ENCODE results near the gene PEDS1. TPM values are rescaled to one million over a fixed set of nuclear protein-coding genes. Genes with fewer than 3 reads are reported as not detected.

Gene PEDS1
- total and polyA plus RNA-seq, 2 of the 13 experiments (the other 11 are each of a cell fraction or from before 2014, with no cell fraction given): 30.5 to 93.9 TPM

GRCh38 chr20:50196248-50196647 is 42.7 kb upstream of the PEDS1 start (continued):
- no peak for TF ChIP-seq NCOR1 (IDR thresholded peaks at IDR 0.05; ENCODE audit: borderline replicate concordance, low read length)
- 0 out of 2 replicates have a peak, but pooled peaks have one; percentile 5 for TF ChIP-seq KDM2A (CRISPR knock-in tag; IDR thresholded peaks at IDR 0.05; ENCODE audit: borderline replicate concordance, low read depth)

DNA sequence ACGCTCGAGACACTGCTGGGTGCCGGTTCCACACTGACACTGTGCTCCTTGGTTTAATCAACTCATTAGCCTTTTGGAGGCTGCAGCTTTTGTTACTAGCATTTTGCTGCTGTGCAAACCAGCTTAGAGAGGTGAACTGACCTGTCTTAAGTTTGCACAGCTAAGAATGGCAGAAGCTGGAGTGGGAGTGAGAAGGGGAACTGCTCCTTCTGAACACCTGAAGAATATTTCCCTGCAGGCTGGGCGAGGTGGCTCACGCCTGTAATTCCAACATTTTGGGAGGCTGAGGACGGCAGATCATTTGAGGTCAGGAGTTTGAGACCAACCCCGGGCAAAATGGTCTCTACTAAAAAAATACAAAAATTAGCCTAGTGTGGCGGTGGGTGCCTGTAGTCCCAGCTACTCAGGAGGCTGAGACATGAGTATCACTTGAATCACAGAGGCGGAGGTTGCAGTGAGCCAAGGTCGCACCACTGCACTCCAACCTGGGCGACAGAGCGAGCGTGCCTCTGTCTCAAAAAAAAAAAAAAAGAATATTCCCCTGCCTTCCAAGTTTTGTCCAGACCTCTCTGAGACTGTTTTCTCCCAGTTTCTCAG is 42.1 kb upstream of the PEDS1 start:
- FAIRE-seq (no peak), DNase-seq (ENCODE audit: low spot score) (no peak), ATAC-seq (no peak)
- Histone ChIP-seq H3K36me3 (replicated peaks in 1 of 2; ENCODE audit: control insufficient read depth in 1 of 2, insufficient read depth in 2 of 2, low read length in 2 of 2) (peaks cover 1 to 14% of the 10 kb centered on the region in 2 experiments; a peak in 2 of 5 replicates), H3K27ac (ENCODE audit: extremely low read length, insufficient read depth, low read length) (no peak overlapping the region), H3K4me1 (ENCODE audit: insufficient read depth, low read length) (peaks cover 39% of the 10 kb centered on the region), H3K9me3 (ENCODE audit: low read length) (no peaks in the 10 kb centered on the region), H3K4me2 (ENCODE audit: low read depth, low read length) (no peak overlapping the region), H3K79me2 (ENCODE audit: insufficient read depth, low read length) (peaks cover 25% of the 10 kb centered on the region), H2AFZ (ENCODE audit: low read length) (no peak overlapping the region), H3K9ac (ENCODE audit: insufficient read depth, low read depth, low read length) (no peak overlapping the region), H3K27me3 (ENCODE audit: control insufficient read depth in 1 of 2, insufficient read depth in 2 of 2, low read length in 2 of 2) (peaks cover 0 to 4% of the 10 kb centered on the region in 2 experiments; a peak in 3 of 5 replicates), H3K4me3 (replicated peaks in 1 of 3; ENCODE audit: insufficient read depth in 1 of 3, low read depth in 2 of 3, low read length in 3 of 3) (no peak overlapping the region), H4K20me1 (ENCODE audit: insufficient read depth, low read length) (peaks cover 35% of the 10 kb centered on the region)
- ChIA-PET CTCF (ENCODE audit: low intra/inter-chr PET ratio, low total read pairs) (no interaction called here), POLR2A (interaction anchor here (0.7 to 2.5 kb wide), 11 partner anchors 13 to 269 kb away, joined by 3 to 9 read pairs (median 3); no protein-coding TSS in a partner anchor)
- WGBS (ENCODE audit: low lambda C conversion rate): 76% methylated on average over 13 of the region's 13 CpGs
- intact Hi-C loops (cut with micrococcal nuclease; ENCODE audit: unreplicated experiment) (loop anchor here (2.0 to 10.0 kb wide), 2 partner anchors 49 to 71 kb away; no protein-coding TSS in a partner anchor), in situ Hi-C loops (cut with HindIII; ENCODE audit: extremely low pct_ligation_motif_present, low pct_unique_long_range_greater_than_20kb) (no loop called here)
- BruUV-seq (replicated peaks): no TSS peak
- no peak for TF ChIP-seq EED (CRISPR knock-in tag; IDR thresholded peaks at IDR 0.05)
- no peak for TF ChIP-seq CBFB (CRISPR knock-in tag; IDR thresholded peaks at IDR 0.05)
- TF ChIP-seq ZNF414 (CRISPR knock-in tag; IDR thresholded peaks at IDR 0.05): no peak
- TF ChIP-seq, protein P1, sequence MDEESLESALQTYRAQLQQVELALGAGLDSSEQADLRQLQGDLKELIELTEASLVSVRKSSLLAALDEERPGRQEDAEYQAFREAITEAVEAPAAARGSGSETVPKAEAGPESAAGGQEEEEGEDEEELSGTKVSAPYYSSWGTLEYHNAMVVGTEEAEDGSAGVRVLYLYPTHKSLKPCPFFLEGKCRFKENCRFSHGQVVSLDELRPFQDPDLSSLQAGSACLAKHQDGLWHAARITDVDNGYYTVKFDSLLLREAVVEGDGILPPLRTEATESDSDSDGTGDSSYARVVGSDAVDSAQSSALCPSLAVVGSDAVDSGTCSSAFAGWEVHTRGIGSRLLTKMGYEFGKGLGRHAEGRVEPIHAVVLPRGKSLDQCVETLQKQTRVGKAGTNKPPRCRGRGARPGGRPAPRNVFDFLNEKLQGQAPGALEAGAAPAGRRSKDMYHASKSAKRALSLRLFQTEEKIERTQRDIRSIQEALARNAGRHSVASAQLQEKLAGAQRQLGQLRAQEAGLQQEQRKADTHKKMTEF (CRISPR knock-in tag; IDR thresholded peaks at IDR 0.05): no peak
- TF ChIP-seq SOX13 (IDR thresholded peaks at IDR 0.05): no peak
- no peak for TF ChIP-seq SOX13 (CRISPR knock-in tag; conservative IDR thresholded peaks at IDR 0.05 in 1 of 2, IDR thresholded peaks at IDR 0.05 in 1 of 2)
- 0 out of 2 replicates have a peak, but pooled peaks have one; percentile 29 for TF ChIP-seq ZNF34 (CRISPR knock-in tag; IDR thresholded peaks at IDR 0.05; ENCODE audit: borderline replicate concordance)
- TF ChIP-seq NFIB (CRISPR knock-in tag; IDR thresholded peaks at IDR 0.05; ENCODE audit: borderline replicate concordance): no peak
- TF ChIP-seq HOXA5 (CRISPR knock-in tag; IDR thresholded peaks at IDR 0.05): no peak
- TF ChIP-seq JUNB (CRISPR knock-in tag; IDR thresholded peaks at IDR 0.05; ENCODE audit: borderline replicate concordance): no peak
- TF ChIP-seq SMAD3 (CRISPR knock-in tag; IDR thresholded peaks at IDR 0.05): 0 out of 2 replicates have a peak, but pooled peaks have one; percentile 10
- TF ChIP-seq EHMT2 (IDR thresholded peaks at IDR 0.05; ENCODE audit: borderline replicate concordance, low read depth, low read length): no peak

Data from HepG2 (cell line).